GM21737 (cell line): ENCODE measurements around the gene NRXN2.
"Not testable (repeated sequence)": the region's sequence is repeated elsewhere in the genome, so short reads cannot be mapped to it uniquely, and the experiment has no call there.

ENCODE experiments used
- ATAC-seq: cut with Tn5 transposase; IDR thresholded peaks from one replicate; pipeline ENCODE4 v1.9.1; 2021; ENCODE audit warnings: mild to moderate bottlenecking, moderate library complexity; ENCODE audit not compliant: unreplicated experiment

NRXN2 gene

DNA sequence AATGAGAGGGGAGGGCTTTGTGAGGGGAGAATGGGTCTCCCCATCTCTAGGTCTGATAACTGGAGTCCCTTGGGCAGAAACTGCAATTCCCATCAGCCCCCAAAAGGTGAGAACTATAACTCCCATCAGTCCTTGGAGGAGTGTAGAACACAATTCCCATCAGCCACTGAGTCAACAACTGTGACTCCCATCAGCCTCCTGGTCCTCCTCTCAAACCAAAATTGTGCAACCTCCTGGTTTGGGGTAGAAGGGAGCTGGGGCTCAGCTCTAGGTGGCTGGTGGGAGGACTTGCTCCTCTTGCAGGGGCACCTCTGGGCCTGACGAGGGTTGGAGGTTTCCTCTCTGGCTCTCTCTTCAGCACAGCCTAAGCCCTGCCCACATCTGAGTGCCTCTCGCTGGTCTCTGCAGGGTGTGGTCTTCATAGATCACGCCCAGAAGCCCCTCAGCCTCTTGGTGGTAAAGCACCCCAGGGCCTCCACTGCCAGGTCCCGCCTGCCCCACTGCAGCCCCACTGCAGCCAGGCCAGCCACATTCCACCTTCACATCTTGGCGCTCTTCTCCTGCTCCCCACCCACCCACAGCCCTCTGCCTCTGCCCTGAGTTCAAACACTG, 113.5 kb downstream of the NRXN2 start:
- ATAC-seq, result no peak

DNA sequence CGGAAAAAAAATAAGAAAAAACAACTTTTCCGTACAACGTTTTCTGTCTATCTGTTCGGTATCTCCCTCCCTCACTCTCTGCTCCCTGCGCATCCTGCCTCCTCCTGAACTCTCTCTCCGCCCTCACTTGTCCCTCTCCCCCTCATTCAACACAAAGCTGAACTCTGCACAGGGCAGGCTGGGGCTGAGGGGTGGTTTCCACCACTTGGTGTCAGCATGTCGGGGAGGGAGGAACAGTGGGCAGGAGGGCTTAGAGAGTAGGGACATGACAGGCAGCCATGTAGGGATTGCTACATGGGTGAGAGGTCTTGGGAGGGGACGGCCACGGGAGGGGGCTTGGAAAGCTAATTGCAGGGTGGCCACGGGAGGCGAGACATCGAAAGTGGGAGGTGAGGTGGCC, 114.4 kb downstream of the NRXN2 start:
- no peak for ATAC-seq

DNA sequence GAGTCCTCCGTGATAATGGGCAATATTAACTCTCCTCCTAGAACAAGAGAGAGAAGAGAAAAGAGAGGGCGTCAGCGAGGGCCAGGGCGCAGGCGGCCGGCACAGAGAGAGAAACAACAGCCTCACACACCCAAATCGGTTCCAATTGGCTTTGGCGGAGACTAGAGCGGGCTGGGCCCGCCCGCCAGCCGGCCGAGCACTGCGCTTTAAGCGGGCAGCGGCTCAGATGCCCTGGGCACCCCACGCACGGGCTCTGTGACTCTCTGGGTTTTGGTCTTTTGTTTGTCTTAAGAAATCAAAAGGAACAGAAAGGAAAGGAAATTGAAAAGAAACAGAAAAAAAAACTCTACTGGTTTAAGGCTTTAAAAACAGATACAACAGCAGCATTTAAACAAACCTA, 115.0 kb downstream of the NRXN2 start:
- ATAC-seq, result no peak

DNA sequence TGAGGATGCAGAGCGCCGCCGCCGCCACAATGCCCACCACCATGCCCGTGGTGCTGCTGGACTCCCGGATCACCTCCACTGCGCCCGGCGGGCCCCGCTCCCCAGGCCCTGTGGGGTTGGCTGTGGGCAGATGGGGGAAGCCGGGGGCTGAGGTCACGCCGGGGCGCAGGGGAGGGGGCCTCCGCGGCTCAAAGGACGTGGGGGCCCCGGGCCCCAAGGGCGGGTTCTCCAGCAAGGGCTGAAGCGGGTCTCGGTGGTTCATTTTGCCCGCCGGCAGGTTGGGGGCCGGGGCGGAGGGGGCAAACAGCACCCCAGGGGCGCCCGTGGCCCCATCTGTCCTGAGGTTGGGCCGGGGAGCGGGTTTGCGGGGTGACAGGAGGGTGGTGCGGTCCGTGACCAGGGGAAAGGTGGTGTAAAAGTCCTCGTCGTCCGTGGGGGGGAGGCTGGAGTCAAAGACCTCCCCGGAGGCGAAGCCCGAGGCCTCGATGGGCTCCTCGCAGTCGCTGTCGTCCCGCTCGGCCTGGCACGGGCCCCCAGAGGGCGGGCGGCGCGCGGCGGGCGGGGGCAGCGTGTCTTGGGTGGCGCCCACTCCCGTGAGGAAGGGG, 115.5 kb downstream of the NRXN2 start:
- ATAC-seq, result no peak

DNA sequence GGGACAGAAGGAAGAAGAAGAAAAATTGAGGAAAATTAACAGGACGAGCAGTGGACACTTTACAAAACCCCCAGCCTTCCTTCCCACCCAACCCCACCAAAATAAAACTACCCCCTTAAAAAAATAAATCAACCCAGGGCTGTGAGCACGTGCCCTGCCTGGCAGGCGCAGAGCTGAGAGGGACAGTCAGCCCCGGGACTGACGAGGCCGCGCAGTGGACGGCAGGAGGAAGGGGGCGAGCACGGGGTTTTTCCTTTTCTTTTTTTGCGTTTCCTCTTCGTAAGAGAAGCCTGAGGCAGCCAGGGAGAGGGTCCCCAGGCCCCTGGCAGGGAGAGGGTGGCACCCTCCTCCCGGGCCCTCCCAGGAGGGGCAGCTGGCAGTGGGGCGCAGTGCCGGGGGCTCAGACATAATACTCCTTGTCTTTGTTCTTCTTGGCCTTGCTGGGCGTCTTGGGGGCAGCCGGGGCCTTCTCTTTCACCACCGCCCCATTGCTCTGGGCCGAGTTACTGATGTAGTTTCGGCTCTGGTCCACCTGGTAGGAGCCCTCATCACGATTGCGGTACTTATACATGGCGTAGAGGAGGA, 116.1 kb downstream of the NRXN2 start:
- no peak for ATAC-seq

DNA sequence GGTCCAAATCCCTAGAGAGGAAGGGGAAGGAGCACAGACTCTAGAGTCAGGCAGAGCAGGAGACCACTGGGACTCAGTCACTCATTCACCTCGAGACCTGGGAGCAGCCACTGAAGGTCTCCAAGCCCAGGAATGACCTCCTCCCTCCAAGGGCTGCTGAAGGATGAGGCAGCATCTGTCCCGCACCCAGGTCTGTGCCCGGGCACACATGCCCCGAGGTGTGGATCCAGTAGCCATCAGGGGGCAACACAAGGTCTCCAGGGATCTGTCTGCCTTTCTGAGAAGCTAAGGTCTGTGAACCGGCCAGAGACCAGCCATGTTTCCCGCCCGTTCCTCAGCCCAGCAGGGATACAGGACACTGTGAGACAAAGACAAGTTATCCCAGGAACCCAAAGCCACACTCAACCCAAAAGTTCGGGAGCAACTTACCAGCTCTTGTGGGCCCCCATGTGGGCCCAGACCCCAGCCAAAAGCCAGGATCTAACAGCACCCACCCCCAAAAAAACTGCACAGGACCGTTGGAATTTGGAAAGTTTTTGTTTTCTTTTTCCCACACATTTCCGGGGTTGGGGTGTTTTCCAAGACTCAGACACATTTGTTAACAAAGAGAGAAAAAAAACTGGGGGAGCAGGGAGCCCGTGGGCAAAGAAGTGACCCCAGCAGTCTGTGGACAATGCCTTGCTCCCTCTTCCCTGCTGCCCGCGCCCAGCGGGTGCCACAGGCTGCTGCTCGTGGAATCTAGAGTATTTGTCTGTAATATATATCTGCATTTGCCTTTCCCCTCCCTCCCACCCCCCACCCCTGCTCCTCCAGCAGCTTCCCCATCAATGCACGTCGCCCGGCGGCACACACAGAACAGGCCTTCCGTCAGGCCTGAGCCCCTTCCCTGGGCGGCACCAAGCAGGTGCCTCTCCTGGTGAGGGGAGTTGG, 117.1 kb downstream of the NRXN2 start:
- no peak for ATAC-seq

DNA sequence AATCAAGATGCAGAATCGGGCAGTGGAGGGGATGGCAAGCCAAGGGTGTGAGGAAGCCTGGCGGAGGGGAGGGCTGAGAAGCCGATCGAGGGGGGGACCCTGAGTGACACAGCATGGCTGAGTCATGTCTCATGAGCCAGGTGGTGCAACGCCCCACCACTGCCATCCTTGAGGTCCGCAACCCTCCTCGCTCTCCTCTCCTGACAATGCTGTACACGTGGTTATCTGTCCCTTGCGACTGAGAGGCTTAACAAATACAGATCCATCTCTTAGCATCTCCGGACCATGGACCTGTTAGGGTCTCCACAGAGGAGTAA, 117.8 kb downstream of the NRXN2 start:
- ATAC-seq, result no peak

DNA sequence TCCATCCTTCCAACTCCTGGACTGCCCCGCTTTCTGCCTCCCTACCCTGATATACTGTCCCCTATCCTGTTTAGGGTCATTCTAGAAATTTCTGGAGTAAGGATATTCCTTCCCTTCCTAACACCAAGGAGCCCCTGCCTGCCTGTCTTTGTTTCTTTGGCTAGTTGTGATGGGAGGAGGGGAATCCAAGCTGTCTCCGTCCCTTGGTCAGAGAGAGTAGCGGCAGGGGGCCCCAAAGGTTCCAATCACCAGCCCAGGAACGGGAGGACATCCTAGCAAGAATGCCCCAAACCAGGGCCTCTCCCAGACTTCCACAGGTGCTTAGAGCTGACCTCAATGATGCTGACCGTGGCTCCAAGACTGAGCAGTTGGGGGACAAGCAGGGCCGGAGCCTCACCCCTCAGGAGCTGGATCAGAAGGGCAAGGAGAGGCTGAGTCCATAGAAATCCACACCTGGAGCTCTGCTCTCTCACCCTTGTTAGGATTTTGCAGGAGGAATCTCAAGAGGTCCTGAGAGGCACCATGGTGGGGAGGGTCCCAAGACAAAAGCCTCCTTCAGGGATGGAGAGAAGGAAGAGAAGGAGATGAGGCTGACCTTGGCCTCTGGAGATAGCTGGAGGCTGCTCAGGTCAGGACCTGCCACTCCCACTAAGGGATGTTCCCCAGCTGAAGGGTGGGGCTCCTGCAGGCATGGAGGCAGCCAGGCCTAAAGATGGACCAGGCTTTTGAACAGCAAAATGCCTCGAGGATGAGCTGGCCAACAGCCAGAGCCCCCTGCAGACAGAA, 118.3 kb downstream of the NRXN2 start:
- ATAC-seq, result no peak

DNA sequence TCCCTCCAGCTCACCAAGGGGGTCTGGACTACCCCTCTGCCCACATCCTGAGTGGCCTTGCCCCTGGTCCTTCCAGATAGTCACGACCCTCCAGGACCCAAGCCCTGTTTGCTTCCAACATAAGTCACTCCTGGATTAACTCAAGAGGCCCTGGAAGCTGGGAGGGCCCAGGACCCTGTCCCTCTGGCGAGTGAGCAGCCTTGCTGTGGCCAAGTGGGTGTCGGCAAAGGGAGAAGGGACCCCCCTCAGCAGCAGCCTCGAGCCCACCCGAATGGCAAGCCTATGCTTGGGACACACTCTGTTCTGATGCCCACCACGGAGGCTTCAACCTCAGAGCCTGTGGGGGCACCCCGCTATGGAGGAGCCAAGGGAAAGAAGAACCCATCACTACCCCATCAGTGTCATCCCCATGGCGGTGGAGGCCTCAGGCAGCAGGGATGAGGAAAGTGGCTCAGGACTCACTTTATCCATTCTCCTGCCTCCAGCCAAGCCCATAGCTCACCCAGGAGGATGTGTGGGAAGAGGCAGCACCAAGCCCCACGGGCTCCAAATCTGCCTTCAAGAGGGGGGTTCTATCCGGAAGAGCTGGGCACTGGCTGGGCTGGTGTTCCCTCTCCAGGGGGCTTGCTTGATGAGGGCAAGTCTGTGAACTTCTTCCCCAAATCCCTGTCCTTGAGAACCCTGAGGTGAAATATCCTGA, 119.4 kb downstream of the NRXN2 start:
- no peak for ATAC-seq

DNA sequence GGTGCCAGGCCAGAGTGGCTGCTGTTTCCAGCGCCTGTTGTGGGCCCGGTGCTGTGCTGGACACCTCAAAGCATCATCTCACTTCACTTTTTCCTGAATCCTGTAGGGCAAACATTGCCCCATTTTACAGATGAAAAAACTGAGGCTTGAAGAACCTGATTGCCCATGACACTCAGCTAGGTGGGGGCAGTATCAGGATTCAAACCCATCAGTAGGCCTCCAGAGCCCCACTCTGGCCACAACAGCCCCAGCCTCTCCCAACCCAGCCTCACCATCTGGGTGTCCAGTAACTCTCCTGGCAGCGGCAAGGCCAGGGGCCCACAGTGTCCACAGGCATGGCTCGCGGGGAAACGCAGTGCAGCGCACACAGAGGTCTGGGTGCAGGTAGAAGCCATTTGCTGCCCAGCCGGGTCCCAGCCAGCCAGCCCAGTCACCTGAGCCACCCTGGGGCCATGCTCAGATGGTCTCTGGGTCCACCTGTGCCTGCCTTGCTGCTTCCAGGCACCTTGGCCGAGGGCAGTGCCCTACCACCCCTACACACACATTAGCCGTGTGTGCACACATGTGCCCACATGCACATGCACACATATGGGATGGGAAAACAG, 120.4 kb downstream of the NRXN2 start:
- ATAC-seq, result no peak

DNA sequence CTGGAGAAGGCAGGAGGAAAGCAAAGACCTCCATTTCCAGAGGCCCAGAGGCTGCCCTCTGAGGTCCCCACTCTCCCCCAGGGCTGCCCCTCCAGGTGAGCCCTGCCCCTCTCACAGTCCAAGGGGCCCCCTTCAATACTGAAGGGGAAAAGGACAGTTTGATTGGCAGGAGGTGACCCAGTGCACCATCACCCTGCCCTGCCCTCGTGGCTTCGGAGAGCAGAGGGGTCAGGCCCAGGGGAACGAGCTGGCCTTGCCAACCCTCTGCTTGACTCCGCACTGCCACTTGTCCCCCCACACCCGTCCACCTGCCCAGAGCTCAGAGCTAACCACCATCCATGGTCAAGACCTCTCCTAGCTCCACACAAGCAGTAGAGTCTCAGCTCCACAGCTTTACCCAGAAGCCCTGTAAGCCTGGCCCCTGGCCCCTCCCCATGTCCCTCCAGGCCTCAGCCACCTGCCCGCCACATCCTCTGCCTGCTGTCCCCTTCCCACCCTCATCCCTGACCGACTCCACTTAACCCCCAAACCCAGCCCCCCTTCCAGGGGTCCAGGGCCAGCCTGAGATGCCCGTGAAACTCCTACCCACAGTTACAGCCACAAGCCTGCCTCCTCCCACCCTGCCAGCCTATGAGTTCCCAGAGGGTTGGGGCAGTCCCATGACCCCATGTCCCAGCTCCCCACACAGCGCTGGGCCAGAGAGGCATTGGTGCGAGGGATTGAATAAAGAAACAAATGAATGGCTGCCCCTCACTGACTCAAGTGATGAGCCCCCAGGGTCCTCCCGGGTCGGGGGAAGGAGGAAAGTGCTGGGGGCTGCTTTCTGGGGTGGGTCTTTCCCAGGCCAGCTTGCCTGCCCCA, 121.2 kb downstream of the NRXN2 start:
- no peak for ATAC-seq

DNA sequence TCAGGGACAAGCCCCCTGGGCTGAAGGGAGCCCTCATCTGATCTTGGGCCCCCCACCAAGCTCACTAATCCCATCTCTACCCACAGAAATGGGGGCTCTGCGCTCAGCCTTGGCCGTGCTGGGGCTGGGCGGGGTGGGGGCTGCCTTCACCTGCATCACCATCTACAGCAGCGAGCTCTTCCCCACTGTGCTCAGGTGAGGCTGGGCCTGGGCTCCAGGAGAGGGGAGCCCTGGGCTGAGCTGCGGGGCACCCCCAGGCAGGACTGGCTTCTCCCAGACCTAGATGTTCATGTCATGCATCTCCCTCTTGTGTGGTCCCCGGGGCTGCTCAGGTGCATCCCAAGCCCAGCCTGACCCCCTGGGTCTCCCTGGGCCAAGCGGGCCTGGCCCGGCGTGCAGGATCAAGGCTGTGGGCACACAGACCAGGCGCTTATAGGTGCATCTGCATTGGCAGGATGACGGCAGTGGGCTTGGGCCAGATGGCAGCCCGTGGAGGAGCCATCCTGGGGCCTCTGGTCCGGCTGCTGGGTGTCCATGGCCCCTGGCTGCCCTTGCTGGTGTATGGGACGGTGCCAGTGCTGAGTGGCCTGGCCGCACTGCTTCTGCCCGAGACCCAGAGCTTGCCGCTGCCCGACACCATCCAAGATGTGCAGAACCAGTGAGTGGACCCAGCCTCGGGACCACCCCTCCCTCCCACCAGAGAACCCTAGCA, 122.6 kb downstream of the NRXN2 start:
- no peak for ATAC-seq

DNA sequence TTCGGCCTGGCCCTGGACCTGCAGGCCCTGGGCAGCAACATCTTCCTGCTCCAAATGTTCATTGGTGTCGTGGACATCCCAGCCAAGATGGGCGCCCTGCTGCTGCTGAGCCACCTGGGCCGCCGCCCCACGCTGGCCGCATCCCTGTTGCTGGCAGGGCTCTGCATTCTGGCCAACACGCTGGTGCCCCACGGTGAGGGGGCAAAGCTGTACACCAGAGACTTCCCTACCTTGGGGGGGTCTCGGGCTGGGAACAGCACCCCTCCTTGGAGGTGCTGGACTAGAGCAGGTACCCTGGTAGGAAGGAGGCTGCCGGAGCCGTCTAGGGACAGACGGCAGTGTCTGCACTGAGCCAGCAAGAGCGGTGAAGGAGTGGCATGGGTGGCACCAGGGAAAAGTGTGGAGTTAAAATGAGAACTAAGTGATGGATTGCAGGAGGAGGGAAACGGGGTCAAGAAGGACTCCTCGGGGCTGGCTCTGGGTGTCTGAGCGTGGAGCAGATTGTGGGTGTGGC, 123.2 kb downstream of the NRXN2 start:
- ATAC-seq, result no peak

DNA sequence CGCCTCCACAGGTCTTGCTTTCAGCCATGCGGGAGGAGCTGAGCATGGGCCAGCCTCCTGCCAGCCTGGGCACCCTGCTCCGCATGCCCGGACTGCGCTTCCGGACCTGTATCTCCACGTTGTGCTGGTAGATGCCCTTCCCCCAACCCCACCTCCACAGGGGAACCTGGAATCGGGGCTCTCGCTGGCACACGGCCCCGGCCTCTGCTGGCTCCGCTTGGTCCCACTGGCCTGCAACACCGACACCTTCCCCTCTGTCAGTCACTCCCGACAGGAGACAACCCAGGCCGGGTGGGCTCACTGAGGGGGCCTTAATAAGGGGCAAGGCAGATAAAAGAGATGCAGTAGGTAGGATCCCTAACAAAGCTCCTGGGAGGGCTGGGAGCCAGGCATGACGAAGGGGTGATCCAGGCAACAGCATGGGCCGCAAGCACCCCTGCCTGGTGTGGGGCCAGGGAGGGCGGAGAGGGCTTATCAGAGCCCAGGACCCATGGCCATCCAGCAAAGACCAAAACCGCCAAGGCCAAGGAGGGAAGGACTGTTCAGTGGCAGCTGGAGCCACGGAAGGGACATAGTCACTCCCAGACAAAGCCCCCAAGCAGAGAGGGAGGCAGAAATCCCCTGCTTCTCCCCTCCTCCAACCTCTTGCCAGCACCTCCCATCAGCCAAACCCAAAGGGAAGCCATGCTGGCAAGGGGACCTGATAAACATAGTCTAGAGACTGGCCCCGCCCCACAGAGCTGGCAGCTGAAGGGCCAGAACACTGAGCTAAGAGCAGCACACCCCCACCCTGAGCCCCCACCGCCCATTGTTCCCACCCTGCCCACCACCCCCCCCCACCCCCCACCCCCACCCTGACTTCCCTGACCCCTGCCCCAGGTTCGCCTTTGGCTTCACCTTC, 124.0 kb downstream of the NRXN2 start:
- no peak for ATAC-seq

DNA sequence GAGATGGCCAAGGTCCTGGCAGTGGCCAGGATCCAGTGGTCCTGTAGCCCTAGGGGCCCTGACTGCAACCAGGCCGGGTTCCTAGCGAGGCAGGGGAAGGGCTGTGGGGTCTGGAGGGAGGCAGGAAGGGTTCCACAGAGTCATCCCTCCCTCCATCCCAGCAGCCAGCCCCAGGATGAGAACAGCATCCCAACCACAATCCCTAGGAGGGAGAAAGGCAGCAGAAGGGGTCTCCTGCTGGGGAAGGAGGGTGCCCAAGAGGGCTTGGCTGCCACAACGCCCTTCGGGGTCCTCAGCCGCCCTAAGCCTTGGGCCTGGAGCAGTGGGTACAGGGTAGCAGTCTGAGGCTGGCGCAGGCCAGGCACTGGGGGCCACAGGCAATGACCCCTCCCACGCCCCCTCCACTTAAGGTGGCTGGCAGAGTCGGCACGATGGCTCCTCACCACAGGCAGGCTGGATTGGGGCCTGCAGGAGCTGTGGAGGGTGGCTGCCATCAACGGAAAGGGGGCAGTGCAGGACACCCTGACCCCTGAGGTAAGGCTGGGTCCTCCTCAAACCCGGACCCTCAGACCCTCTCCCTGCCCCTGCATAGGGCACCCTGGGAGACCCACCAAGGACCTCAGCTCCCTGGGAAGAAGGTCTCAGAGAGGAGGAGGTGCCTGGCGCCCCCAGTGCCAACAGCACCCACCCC, 124.7 kb downstream of the NRXN2 start:
- ATAC-seq, result no peak

DNA sequence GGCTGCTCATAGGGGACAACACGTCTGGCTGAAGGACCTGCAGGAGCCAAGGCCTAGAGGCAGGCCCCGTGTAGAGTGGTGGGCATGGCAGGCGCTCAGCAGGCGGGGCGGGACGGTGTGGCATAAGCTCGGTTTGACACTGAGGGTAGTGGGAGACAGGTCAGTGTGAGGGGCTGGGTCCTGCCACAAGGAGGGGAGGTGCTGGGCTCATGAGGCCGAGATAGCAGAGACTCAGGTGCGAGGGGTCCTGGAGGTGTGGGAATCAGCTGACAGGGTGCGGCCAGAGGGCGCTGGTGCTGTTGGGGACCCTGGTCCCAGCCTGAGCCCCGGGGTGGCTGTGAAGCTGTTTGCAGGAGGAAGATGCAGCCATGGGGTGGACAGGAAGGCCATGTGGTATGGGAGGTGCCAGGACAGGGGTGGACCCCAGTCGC, 125.3 kb downstream of the NRXN2 start:
- no peak for ATAC-seq

DNA sequence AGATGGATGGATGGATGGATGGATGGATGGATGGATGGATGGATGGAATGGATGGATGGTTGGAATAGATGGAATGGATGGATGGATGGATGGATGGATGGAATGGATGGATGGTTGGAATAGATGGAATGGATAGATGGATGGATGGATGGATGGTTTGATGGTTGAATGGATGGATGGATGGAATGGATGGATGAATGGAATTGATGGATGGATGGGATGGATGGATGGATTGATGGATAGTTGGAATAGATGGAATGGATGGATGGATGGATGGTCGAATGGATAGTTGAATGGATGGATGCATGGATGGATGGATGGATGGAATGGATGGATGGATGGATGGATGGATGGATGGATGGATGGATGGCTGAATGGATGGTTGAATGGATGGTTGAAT, 127.1 kb downstream of the NRXN2 start:
- not testable (repeated sequence) for ATAC-seq
